Activated B cell treated with CpG ODN at 0.5 μM for 24 hours (primary cell): ENCODE data around the gene RGS7. TPM values are rescaled to one million over a fixed set of nuclear protein-coding genes. Genes with fewer than 3 reads are reported as not detected.
A peak's percentile ranks its signal among the peaks of the same experiment; 100 is the strongest.

Source experiments
- ATAC-seq: fragments of 200-7000 bp; cut with Tn5 transposase; one replicate; pipeline ENCODE4 v1.10.0; 2021; ENCODE audit warnings: low read depth, mild to moderate bottlenecking, moderate library complexity
- CTCF ChIA-PET: fragments of 350-600 bp; sonication (Branson Sonifier 250); formaldehyde crosslinking; loops from one replicate; lab custom pipeline; 2021; ENCODE audit warnings: antibody characterized with exemption; lab: Charles Lee
- POLR2A ChIA-PET: fragments of 350-600 bp; sonication (Branson Sonifier 250); formaldehyde crosslinking; loops from one replicate; lab custom pipeline; 2021; ENCODE audit warnings: antibody characterized with exemption; lab: Charles Lee
- DNase-seq: peaks from one replicate; pipeline ENCODE4 v3.0.0; 2022
- H3K27ac Mint-ChIP-seq: one replicate; pipeline ENCODE4 v1.8.0; 2020; ENCODE audit warnings: mixed read lengths
- H3K27me3 Mint-ChIP-seq: one replicate; pipeline ENCODE4 v1.8.0; 2021; ENCODE audit warnings: mixed read lengths
- H3K36me3 Mint-ChIP-seq: one replicate; pipeline ENCODE4 v1.8.0; 2021; ENCODE audit warnings: low read depth, mixed read lengths
- H3K4me1 Mint-ChIP-seq: one replicate; pipeline ENCODE4 v1.8.0; 2021; ENCODE audit warnings: mixed read lengths
- H3K4me3 Mint-ChIP-seq: one replicate; pipeline ENCODE4 v1.8.0; 2020; ENCODE audit warnings: mild to moderate bottlenecking, mixed read lengths
- H3K9me3 Mint-ChIP-seq: one replicate; pipeline ENCODE4 v1.8.0; 2020; ENCODE audit warnings: mixed read lengths
- intact Hi-C: fragments of 100-400 bp; cut with micrococcal nuclease; formaldehyde crosslinking; loops from one replicate; pipeline ENCODE4 v1.15.1; 2024
- total RNA-seq: library from RNA; stranded (reverse); gene quantifications from 2 replicates; pipeline ENCODE4 v1.2.3, GENCODE V29; 2022
- TF ChIP-seq, protein P1 (sequence below): fragments of 200-600 bp; IDR thresholded peaks from one replicate; pipeline ENCODE4 v1.8.0; 2022; ENCODE audit warnings: antibody characterized with exemption, mild to moderate bottlenecking

The RGS7 gene
- total RNA-seq, 1 donor from 2014 or later: 0.49 TPM

DNA sequence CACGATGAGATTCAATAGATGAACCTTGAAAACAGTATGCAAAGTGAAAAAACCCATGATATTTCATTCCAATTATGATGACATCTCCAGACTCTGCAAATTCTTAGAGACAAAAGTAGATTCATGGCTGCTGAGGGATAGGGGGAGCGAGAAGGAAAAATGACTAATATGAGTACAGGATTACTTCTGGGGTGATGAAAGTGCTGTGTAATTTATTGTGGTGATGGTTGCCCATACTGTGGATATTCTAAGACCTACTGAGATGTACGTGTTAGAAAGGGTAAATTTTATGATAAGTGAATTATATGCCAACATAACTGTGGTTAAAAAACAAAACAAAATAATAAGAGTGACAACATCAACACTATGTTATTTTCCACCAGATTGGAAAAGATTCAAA lies 18.9 kb upstream of the RGS7 start:
- ChIA-PET CTCF (no interaction called here), POLR2A (no interaction called here)
- intact Hi-C loops: no loop called here
- Mint-ChIP-seq H3K4me3 (no peak overlapping the region), H3K27ac (no peak overlapping the region), H3K27me3 (peaks cover 4% of the 10 kb centered on the region), H3K9me3 (no peaks in the 10 kb centered on the region), H3K36me3 (no peaks in the 10 kb centered on the region), H3K4me1 (no peaks in the 10 kb centered on the region)
- ATAC-seq (no peak), DNase-seq (no peak)
- TF ChIP-seq, protein P1, sequence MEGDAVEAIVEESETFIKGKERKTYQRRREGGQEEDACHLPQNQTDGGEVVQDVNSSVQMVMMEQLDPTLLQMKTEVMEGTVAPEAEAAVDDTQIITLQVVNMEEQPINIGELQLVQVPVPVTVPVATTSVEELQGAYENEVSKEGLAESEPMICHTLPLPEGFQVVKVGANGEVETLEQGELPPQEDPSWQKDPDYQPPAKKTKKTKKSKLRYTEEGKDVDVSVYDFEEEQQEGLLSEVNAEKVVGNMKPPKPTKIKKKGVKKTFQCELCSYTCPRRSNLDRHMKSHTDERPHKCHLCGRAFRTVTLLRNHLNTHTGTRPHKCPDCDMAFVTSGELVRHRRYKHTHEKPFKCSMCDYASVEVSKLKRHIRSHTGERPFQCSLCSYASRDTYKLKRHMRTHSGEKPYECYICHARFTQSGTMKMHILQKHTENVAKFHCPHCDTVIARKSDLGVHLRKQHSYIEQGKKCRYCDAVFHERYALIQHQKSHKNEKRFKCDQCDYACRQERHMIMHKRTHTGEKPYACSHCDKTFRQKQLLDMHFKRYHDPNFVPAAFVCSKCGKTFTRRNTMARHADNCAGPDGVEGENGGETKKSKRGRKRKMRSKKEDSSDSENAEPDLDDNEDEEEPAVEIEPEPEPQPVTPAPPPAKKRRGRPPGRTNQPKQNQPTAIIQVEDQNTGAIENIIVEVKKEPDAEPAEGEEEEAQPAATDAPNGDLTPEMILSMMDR: no peak

DNA sequence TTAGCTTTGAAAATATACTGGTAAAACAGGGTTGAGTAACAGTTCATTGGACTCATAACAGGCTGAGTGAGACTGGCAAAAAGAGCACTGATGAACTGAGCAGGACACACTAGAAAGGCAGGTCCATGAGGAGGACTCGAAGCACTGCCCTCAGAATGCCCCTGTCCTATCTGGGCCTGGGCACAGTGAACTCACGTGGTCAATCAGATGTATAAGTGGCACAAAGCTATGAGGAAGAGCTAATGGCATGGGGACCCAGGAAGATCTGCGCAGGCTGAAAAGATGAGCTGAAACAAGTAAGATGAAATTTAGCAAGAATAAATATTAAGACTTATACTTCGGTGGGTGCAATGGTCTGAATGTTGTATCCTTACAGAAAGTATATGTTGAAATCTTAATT lies 9.2 kb upstream of the RGS7 start:
- TF ChIP-seq, protein P1: no peak
- no peak for ATAC-seq
- Mint-ChIP-seq H3K4me1 (no peaks in the 10 kb centered on the region), H3K4me3 (no peak overlapping the region), H3K36me3 (no peaks in the 10 kb centered on the region), H3K27me3 (peaks cover 4% of the 10 kb centered on the region), H3K9me3 (peaks cover 5% of the 10 kb centered on the region), H3K27ac (no peak overlapping the region)
- no peak for DNase-seq
- ChIA-PET POLR2A (no interaction called here), CTCF (no interaction called here)
- intact Hi-C loops: no loop called here

DNA sequence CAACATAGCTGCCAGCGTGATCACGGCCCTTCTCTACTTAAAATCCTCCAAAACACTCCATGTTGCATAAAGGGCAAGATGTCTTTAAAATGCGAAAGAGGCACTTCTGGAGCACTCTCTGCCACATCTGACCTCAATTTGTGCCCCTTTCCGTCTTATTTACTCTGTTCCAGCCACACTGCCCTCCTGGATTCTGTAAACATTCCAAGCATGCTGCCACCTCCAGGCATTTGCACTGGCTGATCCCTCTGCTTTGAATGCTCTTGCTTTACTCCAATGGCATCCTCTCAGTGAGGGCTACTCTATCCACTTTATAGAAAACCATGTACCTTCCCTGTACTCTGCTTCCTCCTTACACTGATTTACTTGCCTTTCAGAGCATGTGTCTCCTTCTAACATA lies 5.3 kb upstream of the RGS7 start:
- no peak for DNase-seq
- TF ChIP-seq, protein P1: no peak
- POLR2A ChIA-PET: no interaction called here
- no peak overlapping the region for H3K4me3 Mint-ChIP-seq
- peaks cover 5% of the 10 kb centered on the region for H3K9me3 Mint-ChIP-seq
- ATAC-seq: no peak
- intact Hi-C loops: no loop called here
- no peak overlapping the region for H3K27ac Mint-ChIP-seq
- H3K36me3 Mint-ChIP-seq: no peaks in the 10 kb centered on the region
- peaks cover 17% of the 10 kb centered on the region for H3K27me3 Mint-ChIP-seq
- CTCF ChIA-PET: no interaction called here
- H3K4me1 Mint-ChIP-seq: peaks cover 5% of the 10 kb centered on the region

DNA sequence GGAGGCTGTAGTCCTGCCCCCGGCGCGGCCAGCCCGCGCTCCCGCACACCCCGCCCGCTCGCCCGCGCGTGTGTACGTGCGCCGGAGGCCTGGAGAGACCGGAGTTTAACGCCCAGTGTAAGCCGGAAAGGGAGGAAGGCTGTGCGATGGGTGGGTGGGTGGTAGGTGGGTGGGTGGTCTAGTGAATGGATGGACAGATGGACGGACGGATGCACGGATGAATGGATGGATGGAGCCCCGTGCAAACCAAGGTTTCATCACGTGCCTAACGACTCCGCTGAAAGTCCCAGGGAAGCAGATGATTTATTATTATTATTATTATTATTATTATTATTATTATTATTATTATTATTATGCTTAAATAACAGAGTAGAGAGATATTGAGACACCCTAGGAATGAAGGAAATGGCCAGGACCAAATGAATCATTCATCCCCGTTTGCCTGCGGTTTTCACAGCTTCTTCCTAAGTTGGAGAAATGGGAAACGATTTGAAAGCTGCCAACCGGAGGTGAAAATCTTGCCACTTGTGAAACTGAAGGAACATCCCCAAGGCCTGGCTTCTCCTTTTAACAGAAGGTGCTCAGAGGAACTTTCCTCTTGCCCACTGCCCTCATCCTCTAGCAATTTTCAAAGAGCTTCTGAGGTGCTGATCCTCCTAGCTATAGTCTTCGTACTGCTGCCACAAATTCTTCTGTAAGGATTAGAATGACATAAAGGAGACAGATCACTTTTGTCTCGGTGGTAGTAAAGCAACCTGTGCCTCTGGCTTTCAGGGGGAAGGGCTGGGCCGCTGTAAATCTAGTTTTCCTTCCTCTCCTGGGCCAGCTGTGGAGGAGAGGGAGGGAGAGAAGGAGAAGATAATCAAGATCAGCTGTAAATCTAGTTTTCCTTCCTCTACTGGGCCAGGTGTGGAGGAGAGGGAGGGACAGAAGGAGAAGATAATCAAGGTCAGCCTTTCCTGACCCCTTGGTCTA lies 648 bp upstream of the RGS7 start:
- ATAC-seq: no peak
- intact Hi-C loops: loop anchor here (5.0 kb wide), 1 partner anchor 40 kb away; no protein-coding TSS in a partner anchor
- Mint-ChIP-seq H3K4me1 (peaks cover 12% of the 10 kb centered on the region), H3K36me3 (no peaks in the 10 kb centered on the region), H3K27ac (no peak overlapping the region), H3K4me3 (peak overlapping the region; percentile 80), H3K27me3 (peaks cover 32% of the 10 kb centered on the region), H3K9me3 (no peaks in the 10 kb centered on the region)
- TF ChIP-seq, protein P1: no peak
- POLR2A ChIA-PET: no interaction called here
- CTCF ChIA-PET: no interaction called here
- no peak for DNase-seq

DNA sequence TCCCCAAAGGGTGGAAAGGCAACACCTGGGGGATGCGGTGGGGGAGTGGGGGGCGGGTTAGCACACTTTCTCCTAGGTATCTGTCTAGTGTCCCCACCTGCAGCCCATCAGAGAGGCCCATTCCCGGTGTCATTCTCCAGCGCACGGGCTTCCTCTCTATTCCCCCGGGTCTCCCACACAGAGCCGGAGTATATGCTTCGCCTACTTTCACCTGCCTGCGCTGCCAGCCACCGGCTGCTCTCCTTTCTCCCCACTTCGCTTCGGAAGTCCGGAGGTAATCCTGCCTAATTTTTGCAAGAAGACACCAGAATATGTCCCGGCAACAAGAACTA lies 852 bp downstream of the RGS7 start:
- ATAC-seq (no peak), DNase-seq (no peak)
- peaks cover 12% of the 10 kb centered on the region for H3K4me1 Mint-ChIP-seq
- TF ChIP-seq, protein P1: no peak
- intact Hi-C loops: loop anchor here (5.0 kb wide), 1 partner anchor 39 kb away; no protein-coding TSS in a partner anchor
- peak overlapping the region; percentile 83 for H3K4me3 Mint-ChIP-seq
- no peak overlapping the region for H3K27ac Mint-ChIP-seq
- POLR2A ChIA-PET: interaction anchor here (1.1 kb wide), 1 partner anchor 26 kb away, joined by 3 read pairs; no protein-coding TSS in a partner anchor
- H3K9me3 Mint-ChIP-seq: no peaks in the 10 kb centered on the region
- H3K27me3 Mint-ChIP-seq: peaks cover 36% of the 10 kb centered on the region
- no peaks in the 10 kb centered on the region for H3K36me3 Mint-ChIP-seq
- CTCF ChIA-PET: no interaction called here
